Loucy (cell line): Measurements from ENCODE around the gene SFSWAP.

Experiments
- CTCF ChIP-seq: fragments of 200-600 bp; sonication (generic); conservative IDR thresholded peaks from 2 replicates; pipeline ENCODE4 v1.5.1; 2014; ENCODE audit warnings: mild to moderate bottlenecking, antibody characterized with exemption, low read length
- EZH2phosphoT487 ChIP-seq: fragments of 200-600 bp; IDR thresholded peaks from 2 replicates; pipeline ENCODE4 v1.6.1; 2018; ENCODE audit warnings: antibody characterized with exemption, mild to moderate bottlenecking, moderate library complexity, borderline replicate concordance

DNA sequence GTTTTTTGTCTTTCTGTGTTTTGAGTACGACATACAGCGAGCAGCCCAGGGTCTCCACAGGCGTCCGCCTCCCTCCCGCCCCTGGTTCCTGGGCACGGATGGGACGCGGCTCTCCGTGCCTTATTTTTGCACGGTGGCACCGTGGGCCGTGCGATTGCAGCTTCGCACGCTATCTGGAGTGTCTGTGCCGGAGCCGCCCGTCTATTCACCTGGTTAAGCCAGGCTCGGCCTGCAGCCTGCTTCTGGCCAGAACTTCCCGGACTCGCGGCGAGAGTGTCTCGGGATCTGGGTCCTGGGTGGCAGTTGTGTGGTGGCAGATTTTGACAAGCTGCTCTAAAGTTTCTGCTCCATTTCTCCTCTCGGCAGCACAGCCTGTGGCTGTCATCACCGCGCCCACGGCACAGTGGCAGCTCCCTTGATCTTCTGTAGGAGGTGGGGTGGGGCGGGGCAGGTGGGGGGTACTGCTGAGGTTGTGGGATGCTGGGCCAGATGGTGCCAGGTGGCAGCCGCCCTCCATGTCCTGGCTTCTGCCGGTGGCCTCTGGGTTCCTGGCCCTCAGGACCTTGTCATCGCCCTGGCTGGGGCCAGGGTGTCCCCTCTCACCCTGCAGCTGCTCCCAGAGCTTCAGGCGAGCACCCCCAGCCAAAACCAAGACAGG is 120.2 kb downstream of the SFSWAP start:
- TF ChIP-seq CTCF (no peak), EZH2phosphoT487 (no peak)
